GM20431 (cell line): Measurements from ENCODE around the gene TANK.
"Not testable (repeated sequence)": the region's sequence is repeated elsewhere in the genome, so short reads cannot be mapped to it uniquely, and the experiment has no call there.

Experiments used
- in situ Hi-C: fragments of 300-500 bp; cut with MseI, MboI; formaldehyde crosslinking; loops from one replicate; pipeline ENCODE4 v1.15.0; 2020; ENCODE audit warnings: low sequenced_read_pairs; ENCODE audit not compliant: unreplicated experiment

Gene TANK

DNA sequence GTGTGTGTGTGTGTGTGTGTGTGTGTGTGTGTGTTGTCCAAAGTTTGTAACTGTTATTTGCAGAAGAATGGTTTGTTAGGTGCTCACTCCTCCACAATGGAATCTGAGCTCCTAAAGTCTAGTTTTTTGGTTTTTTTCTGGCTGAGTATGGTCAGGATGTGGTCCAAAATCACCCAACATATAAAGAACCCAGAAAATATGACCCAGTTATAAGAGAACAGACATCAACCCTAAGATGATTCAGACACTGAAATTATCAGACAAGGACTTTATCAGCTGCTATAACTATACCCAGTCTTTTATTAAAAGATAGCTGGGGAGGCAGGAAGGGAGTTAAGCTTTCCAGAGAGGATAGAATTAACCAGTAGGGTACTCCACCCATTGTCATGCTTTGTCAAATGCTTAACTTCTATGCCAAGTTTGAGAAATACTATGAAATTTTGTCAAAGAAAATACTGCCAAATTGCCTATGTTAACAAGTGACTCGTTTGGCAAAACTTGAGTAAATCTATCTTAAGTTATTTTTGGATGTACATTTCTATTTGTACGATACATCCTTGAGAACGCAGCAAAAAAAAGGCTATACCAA is 57.5 kb downstream of the TANK start:
- in situ Hi-C loops = no loop called here

DNA sequence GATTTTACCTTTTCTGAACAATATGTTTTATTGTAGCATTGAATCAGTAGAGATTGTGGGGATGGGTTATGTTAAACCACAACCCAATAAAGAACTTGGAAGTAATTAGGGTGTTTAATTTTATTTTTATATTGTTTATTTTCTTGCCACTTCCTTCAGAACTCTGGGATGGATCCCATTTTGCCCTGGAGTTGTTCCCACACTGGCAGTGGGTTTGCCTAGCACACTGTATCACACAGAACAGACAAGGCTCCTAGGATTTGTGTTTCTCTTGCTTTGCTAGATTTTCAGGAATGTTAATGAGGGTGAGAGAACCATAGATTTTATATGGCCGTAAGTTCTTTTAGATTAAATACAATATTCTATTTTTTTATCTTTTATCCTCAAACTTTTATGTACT is 59.0 kb downstream of the TANK start:
- in situ Hi-C loops = no loop called here

DNA sequence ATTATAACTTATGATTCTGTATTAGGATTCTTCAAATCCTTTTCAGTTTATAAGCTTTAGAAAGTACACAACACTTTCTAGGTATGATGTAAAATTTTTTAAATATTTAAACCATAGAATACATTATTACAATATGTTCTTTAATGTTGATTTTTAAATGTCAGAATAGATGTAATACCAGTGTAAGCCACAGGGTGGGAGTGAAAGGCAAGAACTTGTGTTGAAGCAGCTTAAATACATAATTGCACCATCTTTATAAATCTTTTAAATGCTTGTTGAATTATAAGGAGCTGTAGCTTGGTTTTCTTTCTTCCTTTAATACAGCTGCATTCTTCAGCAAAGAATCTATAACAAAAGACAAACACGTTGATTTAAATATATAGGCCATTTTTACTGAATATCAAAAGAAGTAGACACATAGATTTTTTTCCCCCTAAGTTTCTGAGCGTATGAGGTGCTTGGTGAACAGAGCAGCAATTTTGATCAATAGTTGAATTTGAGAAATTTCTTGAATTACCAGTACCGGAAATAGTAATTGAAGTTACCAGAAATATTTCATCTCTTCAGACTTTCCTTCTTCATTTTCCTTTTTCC is 63.0 kb downstream of the TANK start:
- in situ Hi-C loops = no loop called here

DNA sequence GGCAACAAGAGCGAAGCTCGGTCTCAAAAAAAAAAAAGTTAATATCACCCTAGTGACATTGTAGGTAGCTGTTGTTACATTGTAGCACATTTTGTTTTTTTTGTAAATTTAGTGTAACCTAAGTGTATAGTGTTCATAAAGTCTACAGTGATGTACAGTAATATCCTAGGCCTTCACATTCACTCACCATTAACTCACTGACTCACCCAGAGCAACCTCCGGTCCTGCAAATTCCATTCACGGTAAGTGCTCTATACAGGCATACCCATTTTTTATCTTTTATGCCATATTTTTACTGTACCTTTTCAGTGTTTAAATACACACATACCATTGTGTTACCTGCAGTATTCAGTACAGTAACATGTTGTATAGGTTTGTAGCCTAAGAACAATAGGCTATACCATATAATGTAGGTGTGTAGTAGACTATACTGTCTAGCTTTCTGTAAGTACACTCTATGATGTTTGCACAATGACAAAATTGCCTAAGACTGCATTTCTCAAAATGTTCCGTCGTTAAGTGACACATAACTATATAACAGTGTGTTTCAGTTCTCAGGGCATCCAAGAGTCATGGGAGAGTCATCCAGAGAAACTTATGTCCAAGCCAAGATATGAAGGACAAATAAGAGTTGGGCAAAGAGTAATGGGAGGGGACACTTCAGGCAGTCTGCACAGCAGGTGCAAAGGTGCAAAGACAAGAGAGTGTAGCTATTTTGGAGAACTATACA is 68.4 kb downstream of the TANK start:
- in situ Hi-C loops = no loop called here

DNA sequence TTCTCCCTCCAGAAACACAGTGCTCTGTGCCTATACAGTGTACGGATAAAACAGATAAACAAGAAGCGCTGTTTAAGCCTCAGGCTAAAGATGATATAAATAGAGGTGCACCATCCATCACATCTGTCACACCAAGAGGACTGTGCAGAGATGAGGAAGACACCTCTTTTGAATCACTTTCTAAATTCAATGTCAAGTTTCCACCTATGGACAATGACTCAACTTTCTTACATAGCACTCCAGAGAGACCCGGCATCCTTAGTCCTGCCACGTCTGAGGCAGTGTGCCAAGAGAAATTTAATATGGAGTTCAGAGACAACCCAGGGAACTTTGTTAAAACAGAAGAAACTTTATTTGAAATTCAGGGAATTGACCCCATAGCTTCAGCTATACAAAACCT is 70.7 kb downstream of the TANK start:
- in situ Hi-C loops = no loop called here

DNA sequence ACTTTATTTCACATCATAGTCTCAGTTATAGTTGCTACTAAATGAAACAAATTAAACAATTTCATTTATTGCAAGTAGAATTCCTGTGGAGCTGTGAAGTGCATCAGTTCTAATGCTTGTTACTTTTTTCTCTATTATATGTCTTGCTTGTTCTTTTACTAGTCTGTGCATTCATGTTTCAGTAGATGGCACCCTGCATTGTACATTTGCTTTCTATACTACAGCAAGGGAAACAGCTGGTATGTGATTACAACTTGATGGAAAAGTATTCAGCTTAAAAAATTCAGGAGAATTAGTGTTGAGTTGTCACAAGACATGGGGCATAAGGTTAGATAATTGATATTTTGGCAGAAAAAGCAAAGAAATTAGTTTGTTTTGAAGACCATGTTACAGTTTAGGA is 72.3 kb downstream of the TANK start:
- in situ Hi-C loops = no loop called here

DNA sequence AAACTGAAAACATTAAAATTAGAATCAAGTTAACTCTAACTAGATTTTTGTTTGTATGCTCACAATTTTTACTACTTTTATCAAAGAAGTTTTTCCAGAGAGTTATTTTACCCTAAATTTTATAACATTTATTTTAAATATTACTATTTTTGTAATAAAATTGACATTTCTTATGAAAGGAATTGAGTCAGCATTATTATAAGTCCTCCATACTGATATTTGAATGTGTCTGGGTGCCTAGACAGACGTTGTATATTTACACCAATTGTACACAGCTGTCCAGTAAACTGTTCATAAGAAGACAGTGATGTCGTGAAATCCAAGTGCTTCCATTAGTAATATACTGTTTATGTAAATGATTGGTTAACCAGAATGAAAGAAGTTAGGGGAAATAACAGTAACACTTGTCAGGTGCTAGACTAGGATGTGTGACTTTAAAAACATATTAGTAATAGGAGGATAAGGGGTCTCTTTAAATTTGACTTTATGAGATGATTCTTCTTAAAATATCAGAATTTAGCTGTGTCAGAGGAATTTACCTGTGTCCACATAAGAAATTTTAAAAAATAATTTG is 73.7 kb downstream of the TANK start:
- in situ Hi-C loops = no loop called here

DNA sequence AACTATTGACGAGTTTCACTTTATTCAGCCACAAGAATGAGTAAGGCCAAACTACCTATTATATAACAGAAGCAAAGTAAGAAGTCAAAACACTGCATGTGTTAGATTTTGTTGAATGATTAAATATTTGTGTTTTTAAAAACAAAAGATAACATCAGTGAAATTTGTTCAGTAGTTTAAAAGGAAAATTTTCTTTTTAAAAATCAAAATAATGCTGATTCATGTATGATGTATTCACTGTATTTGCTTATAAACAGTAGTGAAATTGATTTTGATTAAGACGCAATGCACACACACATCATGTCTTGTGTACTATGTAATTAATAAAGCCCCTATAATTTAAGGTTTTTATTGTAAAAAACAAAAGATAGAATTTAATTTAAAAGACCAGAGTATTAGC is 74.4 kb downstream of the TANK start:
- in situ Hi-C loops = no loop called here

DNA sequence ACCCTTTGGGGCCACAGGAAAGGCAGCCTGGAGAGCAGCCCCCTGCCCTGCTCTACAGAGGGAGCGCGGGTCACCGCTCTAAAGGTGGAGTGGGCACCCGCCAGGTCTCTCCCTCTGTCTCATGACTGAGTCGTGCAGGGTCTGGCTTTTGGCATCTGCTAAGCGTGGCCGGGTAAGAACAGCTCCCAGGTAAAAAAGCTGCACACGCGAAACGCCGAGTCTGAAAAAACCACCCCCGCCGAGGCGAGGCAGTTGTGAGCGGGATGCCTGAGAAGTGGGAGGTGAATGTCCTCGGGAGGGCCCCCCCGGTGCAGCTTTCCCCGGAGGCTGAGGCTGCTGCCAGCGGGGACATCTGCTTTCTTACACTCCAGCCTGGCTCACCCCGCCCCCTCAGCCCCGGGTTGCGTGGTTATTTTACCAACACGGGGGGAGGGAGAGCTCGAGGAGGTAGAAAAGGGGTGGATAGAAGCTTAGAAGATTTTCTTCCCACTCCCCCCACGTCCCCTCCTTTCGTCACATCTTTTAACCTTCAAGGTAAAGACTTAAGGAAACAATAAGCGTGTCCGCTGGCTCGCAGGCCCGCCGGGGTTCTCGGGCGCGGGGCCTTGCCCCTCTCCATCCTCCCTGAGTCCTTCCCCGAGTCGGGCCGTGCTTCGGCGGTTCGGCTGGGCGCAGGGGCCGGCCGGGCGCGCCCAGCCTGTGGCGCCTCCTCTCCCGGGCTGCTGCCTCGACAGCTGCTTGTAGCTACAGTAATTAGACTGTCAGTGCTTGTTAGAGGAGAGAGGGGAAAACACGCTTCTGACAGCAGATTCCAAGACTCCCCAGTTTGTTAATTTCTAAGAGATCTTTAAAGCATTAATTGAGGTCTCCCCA is 77.4 kb downstream of the TANK start:
- in situ Hi-C loops = no loop called here

DNA sequence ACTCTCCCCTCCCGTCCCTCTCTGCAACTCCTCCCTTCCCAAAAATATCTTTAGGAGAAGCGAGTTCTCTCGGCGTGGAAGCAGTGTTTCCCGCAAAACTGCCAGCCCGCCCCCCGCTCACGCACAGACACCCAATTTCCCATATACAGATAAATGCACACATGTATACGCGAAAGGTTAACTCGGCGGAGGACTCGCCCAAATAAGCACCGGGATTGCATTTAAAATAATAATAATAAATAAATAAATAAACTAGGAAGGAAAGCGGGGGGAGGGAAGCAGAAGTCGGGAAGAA is 78.0 kb downstream of the TANK start:
- in situ Hi-C loops = no loop called here

DNA sequence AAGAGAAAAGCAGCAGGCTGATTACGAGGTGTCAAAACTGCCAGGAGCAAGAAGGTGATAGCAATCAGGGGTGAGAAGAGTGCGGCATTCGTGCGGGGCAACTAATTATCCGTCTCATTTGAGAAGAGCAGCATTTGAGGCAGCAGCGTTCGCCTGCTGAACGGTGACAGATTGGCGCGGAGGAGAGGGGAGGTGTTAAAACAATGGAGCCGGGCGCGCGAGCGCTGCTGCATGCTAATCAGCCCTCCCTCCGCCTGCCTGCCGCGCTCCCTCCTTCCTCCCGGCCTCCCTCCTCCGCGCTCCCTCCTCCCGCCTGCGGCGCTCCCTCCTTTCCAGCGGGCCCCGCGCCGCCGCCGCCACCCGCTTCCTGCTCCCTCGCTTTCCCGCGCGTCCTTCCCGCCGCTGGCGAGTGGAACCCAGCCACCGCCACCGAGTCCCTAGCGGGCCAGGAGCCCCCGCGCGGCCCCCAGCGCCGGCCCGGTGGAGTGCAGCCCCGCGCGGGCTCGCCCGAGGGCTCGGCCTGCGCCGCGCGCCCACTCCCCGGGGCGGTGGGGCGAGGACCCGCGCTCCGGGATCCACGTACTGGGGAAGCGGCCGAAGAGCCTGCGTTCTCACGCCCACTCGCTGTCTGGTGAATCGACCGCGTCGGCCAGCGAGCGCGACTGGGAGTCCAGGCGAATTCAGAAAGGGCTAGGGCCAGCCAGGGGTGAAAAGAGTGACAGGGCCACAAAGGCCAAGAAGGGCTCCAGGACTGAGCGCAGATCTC is 78.5 kb downstream of the TANK start:
- in situ Hi-C loops = no loop called here

DNA sequence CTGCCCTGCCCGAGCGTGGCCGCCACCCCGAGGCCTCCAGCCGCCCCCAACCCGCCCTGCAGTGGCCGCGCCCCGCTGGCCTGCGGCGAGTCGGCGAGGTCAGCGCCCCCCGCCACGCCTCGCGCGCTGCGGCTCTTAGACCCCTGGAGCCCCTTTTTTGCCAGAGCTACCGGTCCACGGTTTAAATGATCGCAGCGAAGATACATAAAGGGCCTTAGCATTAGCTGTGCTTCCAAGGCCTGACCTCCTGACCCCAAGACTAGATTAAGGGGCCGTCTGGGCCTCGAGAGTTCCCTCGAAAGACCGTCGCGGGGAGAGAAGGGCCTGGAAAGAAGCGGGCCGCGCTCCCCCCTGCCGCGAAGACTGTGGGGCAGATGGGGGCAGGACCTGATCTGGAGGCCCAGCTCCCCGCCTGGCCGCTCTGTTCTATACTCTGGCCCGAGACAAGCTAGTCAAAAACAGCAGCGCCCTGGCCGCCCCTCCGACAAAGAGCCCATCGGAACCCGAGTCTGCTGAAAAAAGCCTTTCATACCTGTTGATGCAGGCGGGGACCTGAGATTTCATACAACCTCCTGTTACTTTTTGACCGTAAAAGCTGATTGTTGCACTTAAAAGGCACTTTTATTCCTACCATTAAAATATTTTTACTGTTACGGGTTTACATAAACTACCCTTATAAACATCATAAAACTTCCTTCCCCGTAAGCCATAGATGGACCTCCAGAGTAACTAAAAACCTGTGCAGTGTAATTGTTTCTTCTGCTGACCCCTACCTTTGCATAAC is 79.3 kb downstream of the TANK start:
- in situ Hi-C loops = no loop called here

DNA sequence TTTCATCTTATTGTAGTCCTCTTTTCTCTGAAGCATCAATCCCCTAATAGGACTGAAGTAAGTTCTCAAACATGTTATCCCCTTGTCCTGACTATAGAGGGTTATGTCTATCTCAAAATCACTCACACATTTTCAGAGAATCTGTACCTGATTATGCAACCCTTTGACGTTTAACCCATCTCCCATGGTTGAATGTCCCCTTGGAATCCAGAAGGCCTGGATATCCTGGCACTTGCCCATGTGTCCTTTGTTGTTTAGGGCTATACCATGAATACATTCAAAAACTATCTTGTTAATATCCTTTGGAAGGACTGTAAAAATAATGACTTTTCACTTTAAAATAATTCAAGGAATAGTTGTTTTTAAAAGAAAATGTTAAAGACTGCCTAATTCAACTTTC is 81.7 kb downstream of the TANK start:
- in situ Hi-C loops = no loop called here

DNA sequence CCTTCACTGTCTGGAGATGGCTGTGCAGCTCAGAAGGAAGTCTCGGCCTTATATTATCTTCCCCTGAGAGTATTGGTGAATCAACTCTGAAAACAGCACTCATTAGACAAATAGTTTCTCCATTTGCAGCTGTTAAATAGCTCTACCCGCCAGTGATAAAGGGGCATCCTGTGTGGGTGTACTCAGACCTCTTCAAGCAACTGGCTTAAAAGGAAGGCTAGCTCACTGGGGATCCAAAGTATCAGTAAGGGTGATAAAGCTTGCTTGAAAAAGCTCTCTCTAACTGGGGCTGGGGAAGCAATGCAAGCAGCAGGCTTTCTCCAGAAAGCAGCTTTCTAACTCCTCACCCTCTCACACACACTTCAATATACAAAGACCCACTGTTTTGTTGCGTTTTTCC is 83.1 kb downstream of the TANK start:
- in situ Hi-C loops = no loop called here

DNA sequence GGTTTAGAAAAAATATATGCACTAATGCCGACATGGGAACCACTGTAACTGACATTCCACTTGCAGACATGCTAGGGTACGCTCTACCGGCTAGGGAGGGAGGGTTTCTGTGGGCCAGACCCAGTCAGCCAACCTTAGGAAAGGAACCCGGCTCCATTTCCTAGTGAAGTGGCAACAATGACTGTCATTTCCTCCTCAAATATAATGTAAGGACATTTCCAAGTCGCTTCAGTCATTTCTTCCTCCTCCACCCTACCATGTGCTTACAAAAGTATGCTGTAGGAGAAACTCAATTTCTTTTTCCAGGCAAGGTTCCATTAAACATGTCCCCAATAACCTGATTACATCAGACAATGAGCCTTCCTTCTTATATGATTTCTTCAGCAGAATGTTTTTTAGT is 83.7 kb downstream of the TANK start:
- in situ Hi-C loops = no loop called here

DNA sequence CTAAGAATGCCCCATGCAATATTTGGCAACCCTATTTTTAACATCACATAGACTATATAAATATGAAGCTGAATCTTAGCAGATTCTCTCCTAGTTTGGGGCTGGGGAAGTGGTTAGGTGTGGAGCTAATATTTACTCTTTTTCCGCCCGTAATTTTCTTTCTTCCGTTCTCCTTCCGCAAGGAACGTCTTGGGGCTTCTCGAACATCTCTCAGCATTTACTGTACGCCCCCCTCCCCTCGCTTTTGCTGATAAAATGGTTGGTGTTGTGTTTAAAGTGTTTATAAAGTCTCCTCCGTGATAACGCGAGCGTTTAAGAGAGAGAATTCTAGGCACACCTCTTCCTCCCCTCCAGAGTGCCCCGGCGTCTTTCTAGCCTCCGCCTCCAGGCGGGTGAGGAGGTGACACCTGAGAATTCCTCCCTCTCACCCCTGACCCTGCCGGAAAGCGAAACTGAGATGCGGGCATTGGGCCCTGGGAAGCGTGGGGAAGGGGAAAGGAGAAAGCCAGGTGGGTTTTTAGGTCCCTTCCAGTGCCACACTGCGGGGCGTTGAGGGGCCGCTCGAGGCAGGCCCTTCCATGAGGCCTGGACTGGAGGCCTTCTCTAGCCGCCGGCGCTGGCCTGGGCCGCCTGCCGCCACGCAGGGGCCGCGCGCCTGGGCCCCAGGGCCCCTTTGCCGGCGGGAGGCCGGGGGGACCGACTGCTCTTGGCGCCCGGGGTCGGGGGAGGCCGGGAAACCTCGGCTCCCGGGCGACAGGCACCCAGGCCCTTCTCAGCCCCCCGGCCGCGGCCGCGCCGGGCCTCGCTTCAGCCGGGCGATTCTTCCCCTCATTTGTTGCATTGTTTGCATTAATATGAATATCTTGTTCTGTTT is 84.4 kb downstream of the TANK start:
- in situ Hi-C loops = not testable (repeated sequence)

DNA sequence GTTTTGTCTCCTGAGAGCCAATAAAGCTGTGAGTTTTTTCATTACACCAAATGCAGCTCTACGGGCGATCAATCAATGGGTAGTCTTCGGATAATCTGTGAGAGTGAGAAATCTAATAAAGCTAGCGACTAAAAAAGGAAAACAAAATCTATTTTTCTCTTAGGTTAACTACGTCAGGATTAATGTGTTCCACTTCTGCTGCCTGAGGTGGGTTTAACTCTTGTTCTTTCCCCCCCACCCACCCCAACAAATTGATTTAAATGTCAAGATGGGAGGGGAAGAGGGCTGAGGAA is 85.0 kb downstream of the TANK start:
- in situ Hi-C loops = no loop called here

DNA sequence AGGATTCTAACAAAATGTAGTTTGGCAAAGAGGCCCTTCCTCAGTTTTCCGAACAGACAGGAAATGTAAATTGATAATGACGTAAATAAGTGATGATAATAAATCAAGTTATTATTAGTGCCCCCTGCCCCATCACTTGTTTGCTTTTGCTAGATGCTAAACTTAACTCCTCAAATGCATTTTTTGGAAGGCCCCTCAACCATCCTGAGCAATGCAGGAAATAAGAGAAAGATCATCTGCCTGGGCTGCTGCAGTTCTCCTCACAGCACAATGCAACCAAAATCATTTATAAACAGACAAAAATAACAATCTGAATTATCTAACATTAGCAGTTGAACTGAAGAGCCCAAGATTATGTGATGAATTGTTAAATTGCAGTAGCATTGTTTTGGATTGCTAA is 85.4 kb downstream of the TANK start:
- in situ Hi-C loops = no loop called here

DNA sequence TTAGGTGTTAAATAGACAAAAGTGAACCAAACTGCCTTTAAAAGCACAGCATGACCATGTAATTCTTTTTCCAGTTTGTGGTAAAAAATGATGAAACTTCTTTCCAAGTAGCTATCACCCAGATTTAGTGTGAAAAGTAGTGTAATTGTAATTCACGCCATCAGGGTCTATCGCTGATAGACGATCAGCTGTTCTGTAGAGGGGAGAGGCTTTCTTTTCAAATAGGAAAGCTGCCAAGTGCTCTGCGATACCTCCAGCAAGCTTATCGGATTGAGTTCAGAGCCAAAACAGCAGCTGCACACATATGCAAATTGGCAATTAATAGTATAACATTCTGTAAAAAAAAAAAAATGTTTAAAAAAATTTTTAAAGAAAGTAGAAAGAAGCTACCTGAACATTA is 86.1 kb downstream of the TANK start:
- in situ Hi-C loops = no loop called here
